GM21526 (cell line): Measurements from ENCODE around the gene CCIN.

Experiments used
- ATAC-seq: cut with Tn5 transposase; IDR thresholded peaks from one replicate; pipeline ENCODE4 v1.9.1; 2021; ENCODE audit warnings: moderate library complexity; ENCODE audit not compliant: unreplicated experiment, low FRiP score

The CCIN gene

GRCh38 chr9:36140086-36141084 is 28.8 kb upstream of the CCIN start:
- ATAC-seq = no peak

- no peak for ATAC-seq
These were observed 27.9 kb upstream of the CCIN start for GRCh38 chr9:36141288-36141687.

GRCh38 chr9:36141761-36142160 is 27.4 kb upstream of the CCIN start:
- no peak for ATAC-seq

GRCh38 chr9:36142510-36143244 is 26.5 kb upstream of the CCIN start:
- no peak for ATAC-seq

GRCh38 chr9:36143245-36143641 is 25.9 kb upstream of the CCIN start:
- no peak for ATAC-seq

GRCh38 chr9:36144309-36145232 is 24.6 kb upstream of the CCIN start:
- no peak for ATAC-seq

GRCh38 chr9:36145970-36146369 is 23.2 kb upstream of the CCIN start:
- no peak for ATAC-seq

- ATAC-seq = no peak
These were observed 22.5 kb upstream of the CCIN start for GRCh38 chr9:36146651-36147050.

GRCh38 chr9:36147441-36148175 is 21.6 kb upstream of the CCIN start:
- no peak for ATAC-seq

GRCh38 chr9:36148311-36149051 is 20.7 kb upstream of the CCIN start:
- ATAC-seq = no peak

GRCh38 chr9:36149197-36149596 is 20.0 kb upstream of the CCIN start:
- ATAC-seq = no peak

- ATAC-seq = no peak
These were observed 18.4 kb upstream of the CCIN start for GRCh38 chr9:36150574-36151315.

GRCh38 chr9:36151316-36152210 is 17.6 kb upstream of the CCIN start:
- peak; percentile 77 for ATAC-seq

- ATAC-seq = no peak
These were observed 16.3 kb upstream of the CCIN start for GRCh38 chr9:36152741-36153438.

GRCh38 chr9:36153746-36154145 is 15.4 kb upstream of the CCIN start:
- ATAC-seq = no peak

- ATAC-seq = no peak
These were observed 14.7 kb upstream of the CCIN start for GRCh38 chr9:36154331-36154952.
